Immature natural killer cell (primary cell): ENCODE results near the gene NR5A1. TPM values are rescaled to one million over a fixed set of nuclear protein-coding genes. Genes with fewer than 3 reads are reported as not detected.
A peak's percentile ranks its signal among the peaks of the same experiment; 100 is the strongest.

Experiments used
- DNase-seq, 3 donors: peaks; one replicate each; pipeline ENCODE4 v3.0.0; 2022; ENCODE audit warnings: mixed read lengths in 1 of 3
- H3K27ac Mint-ChIP-seq, 6 donors: one replicate each; pipeline ENCODE4 v1.8.0; 2020; ENCODE audit warnings: mixed read lengths in 6 of 6, mild to moderate bottlenecking in 5 of 6, inconsistent platforms in 4 of 6, moderate library complexity in 3 of 6
- H3K27me3 Mint-ChIP-seq, 3 donors: one replicate each; pipeline ENCODE4 v1.8.0; 2020 to 2021; ENCODE audit warnings: low read depth in 3 of 3, mild to moderate bottlenecking in 3 of 3, mixed read lengths in 3 of 3, moderate library complexity in 3 of 3, inconsistent platforms in 1 of 3
- H3K36me3 Mint-ChIP-seq, 3 donors: one replicate each; pipeline ENCODE4 v1.8.0; 2020; ENCODE audit warnings: mixed read lengths in 3 of 3, inconsistent platforms in 2 of 3, mild to moderate bottlenecking in 2 of 3
- H3K4me1 Mint-ChIP-seq, 2 donors: one replicate each; pipeline ENCODE4 v1.8.0; 2020; ENCODE audit warnings: inconsistent platforms in 2 of 2, mild to moderate bottlenecking in 2 of 2, mixed read lengths in 2 of 2, moderate library complexity in 1 of 2
- H3K4me3 Mint-ChIP-seq, 5 donors: one replicate each; pipeline ENCODE4 v1.8.0; 2020; ENCODE audit warnings: mild to moderate bottlenecking in 5 of 5, mixed read lengths in 5 of 5, inconsistent platforms in 3 of 5, moderate library complexity in 3 of 5
- H3K9me3 Mint-ChIP-seq, 6 donors: one replicate each; pipeline ENCODE4 v1.8.0; 2020; ENCODE audit warnings: mild to moderate bottlenecking in 6 of 6, mixed read lengths in 6 of 6, inconsistent platforms in 4 of 6, moderate library complexity in 3 of 6
- polyA plus RNA-seq, 3 donors: library from polyadenylated mRNA; unstranded; fragments of 300-500 nt; fragmentation: Illumina TruSeq; gene quantifications; one replicate each; pipeline ENCODE4 v1.2.3, GENCODE V29; 2021

Gene NR5A1
- polyA plus RNA-seq = not detected

GRCh38 chr9:124506931-124507879 lies at the start of gene NR5A1:
NR5A1 (minus strand) TSS chr9:124507399; CDS start chr9:124503395, 4,004 bp downstream.
- H3K9me3 Mint-ChIP-seq = peaks cover 0 to 2% (median 0%) of the 10 kb centered on the region in 6 donors
- no peak for DNase-seq
- H3K27me3 Mint-ChIP-seq = peaks cover 6 to 9% (median 8%) of the 10 kb centered on the region in 3 donors
- peaks cover 0 to 5% (median 4%) of the 10 kb centered on the region in 3 donors for H3K36me3 Mint-ChIP-seq
- H3K4me1 Mint-ChIP-seq = peaks cover 6 to 7% of the 10 kb centered on the region in 2 donors
- H3K4me3 Mint-ChIP-seq = no peak within 1 kb of the TSS
- no peak within 1 kb of the TSS for H3K27ac Mint-ChIP-seq

GRCh38 chr9:124555043-124555442 lies 47.8 kb upstream of the NR5A1 start:
- Mint-ChIP-seq H3K4me1 (no peaks in the 10 kb centered on the region), H3K36me3 (no peaks in the 10 kb centered on the region), H3K27me3 (peaks cover 2 to 9% (median 3%) of the 10 kb centered on the region in 3 donors), H3K4me3 (no peak overlapping the region), H3K9me3 (no peaks in the 10 kb centered on the region), H3K27ac (no peak overlapping the region)
- DNase-seq = no peak

- no peaks in the 10 kb centered on the region for H3K36me3 Mint-ChIP-seq
These were observed 46.5 kb upstream of the NR5A1 start for GRCh38 chr9:124553738-124554137.

DNA sequence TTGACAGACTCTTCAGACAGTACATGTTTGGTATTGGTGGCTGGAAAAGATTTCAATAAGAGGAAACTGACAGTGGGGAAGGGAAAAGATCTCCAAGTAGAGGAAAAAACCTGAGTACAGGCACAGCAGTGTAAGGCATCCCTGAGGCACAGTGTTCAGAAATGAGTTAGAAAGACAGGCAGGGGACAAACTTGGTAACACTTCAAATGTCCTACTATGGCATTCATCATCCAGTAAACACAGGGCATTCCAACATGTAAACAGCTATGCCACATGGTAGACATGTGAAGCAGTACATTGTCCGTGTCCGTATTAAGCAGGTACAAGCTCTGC lies 45.0 kb upstream of the NR5A1 start:
- Mint-ChIP-seq H3K4me3 (no peak overlapping the region), H3K27me3 (peaks cover 3 to 9% (median 4%) of the 10 kb centered on the region in 3 donors), H3K9me3 (no peaks in the 10 kb centered on the region), H3K4me1 (no peaks in the 10 kb centered on the region), H3K27ac (no peak overlapping the region), H3K36me3 (no peaks in the 10 kb centered on the region)
- no peak for DNase-seq

More at GRCh38 chr9:124553738-124554137, 46.5 kb upstream of the NR5A1 start:
- H3K4me3 Mint-ChIP-seq = no peak overlapping the region
- peaks cover 2 to 9% (median 3%) of the 10 kb centered on the region in 3 donors for H3K27me3 Mint-ChIP-seq
- no peaks in the 10 kb centered on the region for H3K4me1 Mint-ChIP-seq
- no peaks in the 10 kb centered on the region for H3K9me3 Mint-ChIP-seq
- no peak overlapping the region for H3K27ac Mint-ChIP-seq
- no peak for DNase-seq

GRCh38 chr9:124551472-124552272 lies 44.5 kb upstream of the NR5A1 start:
- DNase-seq = peak in 1 of 3 donors; percentile 1
- Mint-ChIP-seq H3K27ac (no peak overlapping the region), H3K27me3 (peaks cover 4 to 9% (median 4%) of the 10 kb centered on the region in 3 donors), H3K36me3 (no peaks in the 10 kb centered on the region), H3K9me3 (no peaks in the 10 kb centered on the region), H3K4me3 (no peak overlapping the region), H3K4me1 (no peaks in the 10 kb centered on the region)

- DNase-seq = no peak
- Mint-ChIP-seq H3K4me3 (no peak overlapping the region), H3K36me3 (no peaks in the 10 kb centered on the region), H3K27ac (no peak overlapping the region), H3K27me3 (peaks cover 2 to 4% (median 3%) of the 10 kb centered on the region in 3 donors), H3K9me3 (no peaks in the 10 kb centered on the region), H3K4me1 (no peaks in the 10 kb centered on the region)
These were observed 42.9 kb upstream of the NR5A1 start for GRCh38 chr9:124550072-124550471.

DNA sequence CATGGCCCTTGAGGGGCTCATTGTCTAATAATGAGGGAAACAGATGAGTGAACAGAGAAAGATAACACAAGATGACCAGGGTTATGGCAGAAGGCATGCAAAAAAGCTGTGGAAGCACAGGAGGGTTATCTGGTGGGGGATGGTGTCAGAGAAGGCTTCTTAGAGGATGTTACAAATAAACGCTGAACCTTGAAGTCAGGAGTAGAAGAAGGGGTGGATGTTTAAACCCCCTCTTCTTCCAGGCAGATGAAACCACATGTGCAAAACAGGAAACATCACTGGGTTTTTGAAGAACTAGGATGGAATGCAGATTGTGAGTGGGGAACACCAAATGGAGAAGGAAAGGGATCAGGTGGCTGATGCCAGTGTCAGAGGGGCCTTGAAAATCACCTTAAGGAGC lies 41.8 kb upstream of the NR5A1 start:
- H3K4me3 Mint-ChIP-seq = no peak overlapping the region
- H3K27ac Mint-ChIP-seq = no peak overlapping the region
- peaks cover 2 to 4% (median 2%) of the 10 kb centered on the region in 3 donors for H3K27me3 Mint-ChIP-seq
- H3K4me1 Mint-ChIP-seq = no peaks in the 10 kb centered on the region
- DNase-seq = no peak
- H3K36me3 Mint-ChIP-seq = no peaks in the 10 kb centered on the region
- H3K9me3 Mint-ChIP-seq = no peaks in the 10 kb centered on the region

DNA sequence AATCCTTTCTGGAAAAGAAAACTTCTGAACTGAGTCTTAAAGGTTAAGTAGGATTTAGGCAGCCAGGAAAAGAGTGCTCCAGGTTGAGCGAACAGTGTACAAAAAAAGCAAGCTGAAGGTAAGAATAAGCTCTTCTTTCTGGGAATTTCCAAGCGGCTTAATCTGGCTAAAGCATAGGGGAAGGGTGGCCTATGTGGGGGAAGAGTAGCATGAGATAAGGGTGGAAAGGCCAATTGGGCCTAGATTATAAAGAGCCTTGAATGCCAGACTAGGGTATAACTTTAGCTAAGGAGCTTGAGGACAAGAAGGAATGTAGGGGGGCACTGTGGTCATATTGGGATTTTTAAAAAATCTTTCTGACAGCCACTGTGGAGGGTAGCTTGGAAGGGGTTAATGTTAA lies 37.3 kb upstream of the NR5A1 start:
- Mint-ChIP-seq H3K4me3 (no peak overlapping the region), H3K27ac (no peak overlapping the region), H3K4me1 (no peaks in the 10 kb centered on the region), H3K9me3 (no peaks in the 10 kb centered on the region), H3K27me3 (peaks cover 2 to 4% (median 4%) of the 10 kb centered on the region in 3 donors), H3K36me3 (no peaks in the 10 kb centered on the region)
- DNase-seq = no peak

DNA sequence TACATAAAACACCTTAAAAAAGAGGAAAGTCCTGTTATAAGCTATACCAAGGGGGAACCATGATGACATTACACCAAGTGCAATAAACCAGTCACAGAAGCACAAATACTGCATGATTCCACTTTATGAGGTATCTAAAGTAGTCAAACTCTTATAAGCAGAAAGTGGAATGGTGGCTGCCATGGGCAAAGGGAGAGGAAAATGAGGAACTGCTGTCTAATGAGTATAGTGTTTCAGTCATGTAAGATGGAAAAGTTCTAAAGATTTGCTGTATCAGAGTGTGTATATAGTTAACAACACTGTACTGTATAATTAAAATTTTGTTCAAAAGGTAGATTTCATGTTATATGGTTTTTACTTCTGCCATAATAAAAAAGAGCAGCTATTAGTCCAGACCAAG lies 34.6 kb upstream of the NR5A1 start:
- H3K36me3 Mint-ChIP-seq = no peaks in the 10 kb centered on the region

GRCh38 chr9:124537926-124538325 lies 30.7 kb upstream of the NR5A1 start:
- peaks cover 0 to 3% (median 2%) of the 10 kb centered on the region in 3 donors for H3K27me3 Mint-ChIP-seq
- no peak overlapping the region for H3K4me3 Mint-ChIP-seq
- H3K4me1 Mint-ChIP-seq = no peaks in the 10 kb centered on the region
- H3K27ac Mint-ChIP-seq = no peak overlapping the region
- H3K9me3 Mint-ChIP-seq = no peaks in the 10 kb centered on the region
- H3K36me3 Mint-ChIP-seq = no peaks in the 10 kb centered on the region
- no peak for DNase-seq

More for the DNA sequence above, 34.6 kb upstream of the NR5A1 start:
- DNase-seq = no peak
- Mint-ChIP-seq H3K4me3 (no peak overlapping the region), H3K27ac (no peak overlapping the region), H3K4me1 (no peaks in the 10 kb centered on the region), H3K9me3 (no peaks in the 10 kb centered on the region), H3K27me3 (peaks cover 2 to 4% (median 2%) of the 10 kb centered on the region in 3 donors)

GRCh38 chr9:124535846-124536245 lies 28.6 kb upstream of the NR5A1 start:
- Mint-ChIP-seq H3K9me3 (no peaks in the 10 kb centered on the region), H3K27me3 (peaks cover 0 to 3% (median 2%) of the 10 kb centered on the region in 3 donors), H3K27ac (no peak overlapping the region), H3K36me3 (no peaks in the 10 kb centered on the region), H3K4me1 (no peaks in the 10 kb centered on the region), H3K4me3 (no peak overlapping the region)
- no peak for DNase-seq

- H3K27me3 Mint-ChIP-seq = peaks cover 0 to 3% (median 0%) of the 10 kb centered on the region in 3 donors
These were observed 25.7 kb upstream of the NR5A1 start for GRCh38 chr9:124532897-124533296.

DNA sequence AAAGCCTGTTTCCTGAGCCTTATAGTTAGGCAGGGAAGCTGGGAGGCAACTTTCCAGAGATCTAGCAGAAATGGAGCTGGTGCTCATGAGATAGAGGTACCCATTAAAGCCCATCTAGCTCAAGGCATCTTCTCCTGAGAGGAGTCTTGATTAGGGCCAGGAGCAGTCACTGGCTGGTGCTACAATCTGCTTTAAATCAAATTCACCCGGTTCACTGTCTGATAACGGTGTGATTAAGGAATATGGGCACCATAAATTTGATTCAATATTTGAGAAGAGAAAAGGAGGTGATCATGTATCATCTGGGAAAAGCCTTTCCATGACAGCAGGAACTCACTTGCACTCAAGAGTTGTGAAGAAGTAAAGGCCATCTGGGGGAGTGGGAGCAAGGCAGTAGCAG lies 23.9 kb upstream of the NR5A1 start:
- no peaks in the 10 kb centered on the region for H3K4me1 Mint-ChIP-seq
- no peaks in the 10 kb centered on the region for H3K9me3 Mint-ChIP-seq
- H3K4me3 Mint-ChIP-seq = no peak overlapping the region
- no peaks in the 10 kb centered on the region for H3K36me3 Mint-ChIP-seq
- no peak overlapping the region for H3K27ac Mint-ChIP-seq
- no peak for DNase-seq
- peaks cover 0 to 2% (median 0%) of the 10 kb centered on the region in 3 donors for H3K27me3 Mint-ChIP-seq

More at GRCh38 chr9:124532897-124533296, 25.7 kb upstream of the NR5A1 start:
- Mint-ChIP-seq H3K27ac (no peak overlapping the region), H3K36me3 (no peaks in the 10 kb centered on the region), H3K4me3 (no peak overlapping the region), H3K9me3 (no peaks in the 10 kb centered on the region), H3K4me1 (no peaks in the 10 kb centered on the region)
- DNase-seq = no peak

- no peaks in the 10 kb centered on the region for H3K27me3 Mint-ChIP-seq
- no peaks in the 10 kb centered on the region for H3K4me1 Mint-ChIP-seq
- no peaks in the 10 kb centered on the region for H3K36me3 Mint-ChIP-seq
These were observed 23.0 kb upstream of the NR5A1 start for GRCh38 chr9:124530246-124530645.

More at GRCh38 chr9:124530246-124530645, 23.0 kb upstream of the NR5A1 start:
- Mint-ChIP-seq H3K27ac (no peak overlapping the region), H3K4me3 (no peak overlapping the region), H3K9me3 (no peaks in the 10 kb centered on the region)
- no peak for DNase-seq
